HepG2 (cell line): Measurements from ENCODE around the gene ARPC5. TPM values are rescaled to one million over a fixed set of nuclear protein-coding genes. Genes with fewer than 3 reads are reported as not detected.

ENCODE experiments used
- ATAC-seq: fragments of 200-7000 bp; cut with Tn5 transposase; 3 replicates; pipeline ENCODE4 v1.9.1; 2020; ENCODE audit warnings: mild to moderate bottlenecking, moderate library complexity
- Bru-seq: library from RNA; stranded (reverse); fragments of 400-500 nt; gene quantifications from one replicate; lab custom pipeline; 2021; lab: Mats Ljungman, UMichigan
- BruChase-seq, 2 experiments: library from RNA; stranded (reverse); fragments of 400-500 nt; gene quantifications; one replicate each; lab custom pipeline; 2021; lab: Mats Ljungman, UMichigan
- BruUV-seq: library from RNA; stranded (reverse); fragments of 400-500 nt; replicated peaks from 2 replicates; lab custom pipeline; 2021; lab: Mats Ljungman, UMichigan
- CTCF ChIA-PET: fragments of 300-600 bp; formaldehyde crosslinking; extraction: SDS; loops from one replicate; lab custom pipeline; 2021; ENCODE audit warnings: low total read pairs, inconsistent platforms, low intra/inter-chr PET ratio; lab: Yijun Ruan, JAX
- POLR2A ChIA-PET: fragments of 350-600 bp; sonication (Branson Sonifier 250); formaldehyde crosslinking; loops from one replicate; lab custom pipeline; 2020; ENCODE audit warnings: antibody characterized with exemption, inconsistent platforms; lab: Yijun Ruan, JAX
- DNase-seq: peaks from one replicate; pipeline ENCODE4 v3.0.0-alpha.2; 2015; ENCODE audit warnings: low spot score
- FAIRE-seq: peaks from 3 replicates; lab custom pipeline; 2011; peaks lifted over from hg19 to GRCh38; lab: Jason Lieb, UNC
- H2AFZ ChIP-seq: one replicate; pipeline ENCODE4 v1.6.1; 2011; ENCODE audit warnings: low read length, inconsistent platforms
- H3K27ac ChIP-seq: fragments of 300-600 bp; 3 replicates; pipeline ENCODE4 v1.8.0; 2011; ENCODE audit warnings: mixed run types, mild to moderate bottlenecking, mixed read lengths, low read length, inconsistent platforms; ENCODE audit not compliant: insufficient read depth; ENCODE audit errors: extremely low read length
- H3K27me3 ChIP-seq, 2 experiments: fragments of 200-600 bp in 1 of 2; 2 replicates in 1 of 2; 3 replicates in 1 of 2; pipeline versions ENCODE4 v1.6.0 to v1.8.0; 2011; ENCODE audit warnings: low read length in 2 of 2, mild to moderate bottlenecking in 2 of 2, moderate library complexity in 2 of 2, inconsistent platforms in 1 of 2; ENCODE audit not compliant: insufficient read depth in 2 of 2, control insufficient read depth in 1 of 2
- H3K36me3 ChIP-seq, 2 experiments: fragments of 200-600 bp in 1 of 2; replicated peaks in 1 of 2; 2 replicates in 1 of 2; 3 replicates in 1 of 2; pipeline versions ENCODE4 v1.5.1 to v1.8.0; 2011; ENCODE audit warnings: low read length in 2 of 2, inconsistent platforms in 1 of 2; ENCODE audit not compliant: insufficient read depth in 2 of 2, control insufficient read depth in 1 of 2
- H3K4me1 ChIP-seq: 2 replicates; pipeline ENCODE4 v1.5.1; 2012; ENCODE audit warnings: low read length, inconsistent platforms; ENCODE audit not compliant: insufficient read depth
- H3K4me2 ChIP-seq: 2 replicates; pipeline ENCODE4 v1.6.0; 2011; ENCODE audit warnings: low read depth, low read length, inconsistent platforms
- H3K4me3 ChIP-seq, 3 experiments: fragments of 200-600 bp in 1 of 3; sonication (generic), shearing (Covaris generic) in 1 of 3; replicated peaks in 1 of 3; 2 replicates each; pipeline ENCODE4 v1.5.1; 2011 to 2016; ENCODE audit warnings: low read length in 3 of 3, inconsistent platforms in 2 of 3, low read depth in 2 of 3, mild to moderate bottlenecking in 2 of 3, control low read depth in 1 of 3, mixed read lengths in 1 of 3; ENCODE audit not compliant: insufficient read depth in 1 of 3
- H3K79me2 ChIP-seq: one replicate; pipeline ENCODE4 v1.6.1; 2011; ENCODE audit warnings: low read length, inconsistent platforms; ENCODE audit not compliant: insufficient read depth
- H3K9ac ChIP-seq: 2 replicates; pipeline ENCODE4 v1.6.0; 2011; ENCODE audit warnings: mild to moderate bottlenecking, low read depth, low read length, inconsistent platforms; ENCODE audit not compliant: insufficient read depth
- H3K9me3 ChIP-seq: 2 replicates; pipeline ENCODE4 v1.5.1; 2012; ENCODE audit warnings: mild to moderate bottlenecking, low read length
- H4K20me1 ChIP-seq: 2 replicates; pipeline ENCODE4 v1.6.0; 2011; ENCODE audit warnings: inconsistent platforms, mild to moderate bottlenecking, low read length, moderate library complexity; ENCODE audit not compliant: insufficient read depth
- DNMT3B ChIP-seq: conservative IDR thresholded peaks from 2 replicates; pipeline ENCODE4 v1.6.1; 2016; ENCODE audit warnings: missing biosample characterization, control low read depth
- HOXD1 ChIP-seq: sonication (generic); formaldehyde crosslinking; IDR thresholded peaks from 2 replicates; pipeline ENCODE4 v1.5.0; 2020; ENCODE audit warnings: missing genetic modification reagents
- MLLT10 ChIP-seq: sonication (generic); formaldehyde crosslinking; IDR thresholded peaks from 2 replicates; pipeline ENCODE4 v1.4.0; 2020; ENCODE audit warnings: missing genetic modification reagents
- NFYC ChIP-seq: IDR thresholded peaks from 2 replicates; pipeline ENCODE4 v1.6.1; 2016; ENCODE audit warnings: missing genetic modification reagents, missing compliant biosample characterization
- NRL ChIP-seq: sonication (generic); formaldehyde crosslinking; IDR thresholded peaks from 2 replicates; pipeline ENCODE4 v1.5.0; 2020; ENCODE audit warnings: missing genetic modification reagents, mild to moderate bottlenecking, moderate library complexity, borderline replicate concordance
- PCBP1 ChIP-seq: fragments of 200-400 bp; formaldehyde crosslinking; IDR thresholded peaks from 2 replicates; pipeline ENCODE4 v1.6.1; 2017; ENCODE audit warnings: mild to moderate bottlenecking, low read depth, low read length, borderline replicate concordance
- PHF5A ChIP-seq: IDR thresholded peaks from one replicate; pipeline ENCODE4 v1.6.1; 2018; ENCODE audit warnings: low read depth, missing genetic modification reagents; ENCODE audit not compliant: unreplicated experiment
- PHF8 ChIP-seq: sonication (generic); formaldehyde crosslinking; IDR thresholded peaks from 2 replicates; pipeline ENCODE4 v1.5.0; 2020; ENCODE audit warnings: missing genetic modification reagents
- RXRA ChIP-seq: sonication (generic); formaldehyde crosslinking; IDR thresholded peaks from 2 replicates; pipeline ENCODE4 v1.5.1; 2020; ENCODE audit warnings: missing genetic modification reagents
- WGBS: methylation state at CpG from one replicate; pipeline ENCODE4 v1.1.6; 2017; ENCODE audit warnings: low lambda C conversion rate; 5-methylcytosine and 5-hydroxymethylcytosine counted together
- in situ Hi-C: cut with HindIII; loops from 2 replicates; pipeline ENCODE4 v1.10.0; 2017; ENCODE audit warnings: low pct_unique_long_range_greater_than_20kb; ENCODE audit not compliant: extremely low pct_ligation_motif_present
- intact Hi-C: fragments of 100-400 bp; cut with micrococcal nuclease; formaldehyde crosslinking; loops from one replicate; pipeline ENCODE4 v1.10.0; 2022; ENCODE audit not compliant: unreplicated experiment
- long read RNA-seq, 2 experiments: library from RNA in 1 of 2; library from polyadenylated mRNA in 1 of 2; stranded (forward) in 1 of 2; unstranded in 1 of 2; transcript quantifications; one replicate each; pipeline ENCODE4 v2.0.0, GENCODE V29; 2019 to 2022
- polyA minus RNA-seq, 3 experiments: library from RNA; depleted of rRNA, polyadenylated mRNA; stranded (reverse); fragments of >200 nt; gene quantifications; 2 replicates each; pipeline ENCODE4 v1.2.3, GENCODE V29; 2011; ENCODE audit warnings: low replicate concordance in 1 of 3
- polyA plus RNA-seq, 8 experiments: library from polyadenylated mRNA; depleted of rRNA in 3 of 8; stranded (reverse) in 7 of 8; unstranded in 1 of 8; fragments of >200 nt; fragmentation: Illumina TruSeq in 4 of 8; extraction: Trizol in 4 of 8; gene quantifications; 2 replicates each; pipeline versions ENCODE4 v1.2.1 to v1.2.3, GENCODE V29; 2011 to 2016; ENCODE audit warnings: low read depth in 4 of 8, missing spikeins in 1 of 8, mixed read lengths in 1 of 8; ENCODE audit not compliant: insufficient read depth in 1 of 8
- total RNA-seq, 5 experiments: library from RNA; depleted of rRNA; stranded (reverse); fragments of >200 nt; fragmentation: Illumina TruSeq; extraction: Trizol; gene quantifications; 2 replicates each; pipeline ENCODE4 v1.2.3, GENCODE V29; 2016; ENCODE audit warnings: low read depth in 1 of 5
- TF ChIP-seq, protein P1 (sequence below): sonication (generic); formaldehyde crosslinking; IDR thresholded peaks from 2 replicates; pipeline ENCODE4 v1.9.0; 2021; ENCODE audit warnings: missing genetic modification reagents, borderline replicate concordance
- TF ChIP-seq, protein P2 (sequence below): sonication (generic); formaldehyde crosslinking; IDR thresholded peaks from 2 replicates; pipeline ENCODE4 v1.4.0; 2020; ENCODE audit warnings: low read depth, mild to moderate bottlenecking, missing genetic modification reagents
- TF ChIP-seq, protein P3 (sequence below): IDR thresholded peaks from 2 replicates; pipeline ENCODE4 v1.6.1; 2016; ENCODE audit warnings: low read depth

Gene ARPC5
- 106 and 148 TPM in 2 replicates for total RNA-seq (2016; rRNA removed; fragmentation: Illumina TruSeq; extraction: Trizol)
- total RNA-seq (2016; cell fraction: cytosol; rRNA removed; fragmentation: Illumina TruSeq; extraction: Trizol; ENCODE audit: low read depth): 8.0 and 11.5 TPM in 2 replicates
- 110 and 163 TPM in 2 replicates for total RNA-seq (2016; cell fraction: insoluble cytoplasmic fraction; rRNA removed; fragmentation: Illumina TruSeq; extraction: Trizol)
- 39.6 and 47.2 TPM in 2 replicates for total RNA-seq (2016; cell fraction: membrane; rRNA removed; fragmentation: Illumina TruSeq; extraction: Trizol)
- 45.8 TPM in 2 replicates for total RNA-seq (2016; cell fraction: nucleus; rRNA removed; fragmentation: Illumina TruSeq; extraction: Trizol)
- 40.1 and 48.4 TPM in 2 replicates for polyA plus RNA-seq (2011; rRNA removed)
- 21.1 and 33.4 TPM in 2 replicates for polyA plus RNA-seq (2011; cell fraction: cytosol; rRNA removed)
- polyA plus RNA-seq (2011; cell fraction: nucleus; rRNA removed): 7.7 and 10.0 TPM in 2 replicates
- polyA plus RNA-seq (2012): 50.2 and 53.9 TPM in 2 replicates
- polyA plus RNA-seq (2016; cell fraction: cytosol; fragmentation: Illumina TruSeq; extraction: Trizol; ENCODE audit: low read depth): 8.8 and 9.5 TPM in 2 replicates
- polyA plus RNA-seq (2016; cell fraction: insoluble cytoplasmic fraction; fragmentation: Illumina TruSeq; extraction: Trizol; ENCODE audit: low read depth): 146 and 157 TPM in 2 replicates
- polyA plus RNA-seq (2016; cell fraction: membrane; fragmentation: Illumina TruSeq; extraction: Trizol; ENCODE audit: low read depth): 29.5 and 30.2 TPM in 2 replicates
- polyA plus RNA-seq (2016; cell fraction: nucleus; fragmentation: Illumina TruSeq; extraction: Trizol; ENCODE audit: insufficient read depth, low read depth): 58.8 and 62.7 TPM in 2 replicates
- polyA minus RNA-seq (2011; rRNA and poly(A)+ RNA removed; ENCODE audit: low replicate concordance): 16.7 and 70.1 TPM in 2 replicates
- polyA minus RNA-seq (2011; cell fraction: cytosol; rRNA and poly(A)+ RNA removed): 28.3 and 29.7 TPM in 2 replicates
- polyA minus RNA-seq (2011; cell fraction: nucleus; rRNA and poly(A)+ RNA removed): 44.3 and 44.4 TPM in 2 replicates
- percentile 85 among the genes with signal in this experiment for Bru-seq, nascent RNA
- percentile 92 among the genes with signal in this experiment for BruChase-seq, experiment 1, labeled RNA remaining after a 6-hour chase
- percentile 85 among the genes with signal in this experiment for BruChase-seq, experiment 2, labeled RNA remaining after a 2-hour chase
- long read RNA-seq, experiment 1, full-length matches to known transcripts: 114 of 120 reads
- long read RNA-seq, experiment 1, partial matches to known transcripts: 4 of 120 reads
- long read RNA-seq, experiment 1, other reads (novel, unspliced or antisense): 2 of 120 reads
- long read RNA-seq, experiment 2, full-length matches to known transcripts: 42 of 126 reads
- long read RNA-seq, experiment 2, partial matches to known transcripts: 84 of 126 reads
- long read RNA-seq, experiment 2, other reads (novel, unspliced or antisense): 0 of 126 reads

DNA sequence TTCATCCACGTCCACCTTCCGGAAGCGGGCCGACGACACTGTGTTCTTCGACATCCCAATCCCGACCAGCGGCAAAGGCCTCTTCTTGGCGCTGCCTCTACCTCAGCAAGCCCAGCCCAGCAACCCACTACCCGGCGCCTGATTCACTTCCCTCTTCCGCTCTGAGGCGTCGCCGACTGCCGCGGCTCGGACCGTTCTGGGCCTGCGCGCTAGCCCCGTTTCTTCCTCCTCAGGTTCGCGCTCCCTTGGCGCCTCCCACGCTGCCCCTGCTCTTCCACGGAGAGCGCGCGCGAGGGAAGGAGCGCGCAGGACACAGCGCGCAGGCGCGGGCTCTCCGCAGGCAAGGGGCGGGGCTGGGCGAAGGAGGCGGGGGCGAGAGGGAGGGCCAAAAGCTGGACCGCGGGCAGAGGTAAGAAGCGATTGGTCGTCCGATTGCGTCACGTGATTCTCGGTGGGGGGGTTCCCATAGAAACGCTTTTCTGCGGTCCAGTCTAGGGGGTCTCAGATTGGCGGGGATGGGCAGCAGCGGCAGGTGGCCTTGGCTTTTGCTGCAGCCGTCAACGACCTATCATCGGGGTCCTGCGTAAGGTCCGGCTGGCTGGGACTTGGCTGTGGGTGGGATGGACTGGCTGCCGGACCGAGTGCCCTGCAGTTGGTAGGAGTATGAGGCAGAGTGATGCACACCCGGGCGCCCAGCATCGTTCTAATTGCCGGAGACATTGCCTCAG is at the start of gene ARPC5:
Gene ARPC5, minus strand, starts transcription at position 178 of the 728 bp plus-strand sequence. Its CDS starts 124 bp downstream, at position 54.
- Histone ChIP-seq H4K20me1 (peaks cover 2% of the 10 kb centered on the region; the same call in 1 of the 2 replicates), H3K4me2 (peak within 1 kb of the TSS; percentile 79), H3K9me3 (no peaks in the 10 kb centered on the region), H3K27me3 (no peaks in the 10 kb centered on the region), H3K79me2 (peaks cover 43% of the 10 kb centered on the region), H3K27ac (peak within 1 kb of the TSS; percentile 84), H2AFZ (peak within 1 kb of the TSS; percentile 97), H3K4me1 (peaks cover 73% of the 10 kb centered on the region), H3K36me3 (peaks cover under 1 to 1% of the 10 kb centered on the region in 2 experiments; a peak in 1 of 5 replicates), H3K4me3 (peak within 1 kb of the TSS; percentile 89 to 97 (median 91)), H3K9ac (peak within 1 kb of the TSS; percentile 91)
- peak; percentile 90 for ATAC-seq
- under 1% methylated on average over 15 of the region's 65 CpGs for WGBS
- peak; percentile 90 for DNase-seq
- FAIRE-seq: no peak
- BruUV-seq: no TSS peak
- intact Hi-C loops: loop anchor here (5.0 to 10.0 kb wide), 4 partner anchors 49 to 282 kb away; partner anchors contain the start of gene SMG7
- ChIA-PET CTCF (no interaction called here), POLR2A (no interaction called here)
- in situ Hi-C loops: no loop called here
- TF ChIP-seq, protein P1, sequence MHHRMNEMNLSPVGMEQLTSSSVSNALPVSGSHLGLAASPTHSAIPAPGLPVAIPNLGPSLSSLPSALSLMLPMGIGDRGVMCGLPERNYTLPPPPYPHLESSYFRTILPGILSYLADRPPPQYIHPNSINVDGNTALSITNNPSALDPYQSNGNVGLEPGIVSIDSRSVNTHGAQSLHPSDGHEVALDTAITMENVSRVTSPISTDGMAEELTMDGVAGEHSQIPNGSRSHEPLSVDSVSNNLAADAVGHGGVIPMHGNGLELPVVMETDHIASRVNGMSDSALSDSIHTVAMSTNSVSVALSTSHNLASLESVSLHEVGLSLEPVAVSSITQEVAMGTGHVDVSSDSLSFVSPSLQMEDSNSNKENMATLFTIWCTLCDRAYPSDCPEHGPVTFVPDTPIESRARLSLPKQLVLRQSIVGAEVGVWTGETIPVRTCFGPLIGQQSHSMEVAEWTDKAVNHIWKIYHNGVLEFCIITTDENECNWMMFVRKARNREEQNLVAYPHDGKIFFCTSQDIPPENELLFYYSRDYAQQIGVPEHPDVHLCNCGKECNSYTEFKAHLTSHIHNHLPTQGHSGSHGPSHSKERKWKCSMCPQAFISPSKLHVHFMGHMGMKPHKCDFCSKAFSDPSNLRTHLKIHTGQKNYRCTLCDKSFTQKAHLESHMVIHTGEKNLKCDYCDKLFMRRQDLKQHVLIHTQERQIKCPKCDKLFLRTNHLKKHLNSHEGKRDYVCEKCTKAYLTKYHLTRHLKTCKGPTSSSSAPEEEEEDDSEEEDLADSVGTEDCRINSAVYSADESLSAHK (CRISPR knock-in tag): no peak
- TF ChIP-seq, protein P2, sequence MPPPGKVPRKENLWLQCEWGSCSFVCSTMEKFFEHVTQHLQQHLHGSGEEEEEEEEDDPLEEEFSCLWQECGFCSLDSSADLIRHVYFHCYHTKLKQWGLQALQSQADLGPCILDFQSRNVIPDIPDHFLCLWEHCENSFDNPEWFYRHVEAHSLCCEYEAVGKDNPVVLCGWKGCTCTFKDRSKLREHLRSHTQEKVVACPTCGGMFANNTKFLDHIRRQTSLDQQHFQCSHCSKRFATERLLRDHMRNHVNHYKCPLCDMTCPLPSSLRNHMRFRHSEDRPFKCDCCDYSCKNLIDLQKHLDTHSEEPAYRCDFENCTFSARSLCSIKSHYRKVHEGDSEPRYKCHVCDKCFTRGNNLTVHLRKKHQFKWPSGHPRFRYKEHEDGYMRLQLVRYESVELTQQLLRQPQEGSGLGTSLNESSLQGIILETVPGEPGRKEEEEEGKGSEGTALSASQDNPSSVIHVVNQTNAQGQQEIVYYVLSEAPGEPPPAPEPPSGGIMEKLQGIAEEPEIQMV (CRISPR knock-in tag): peak; percentile 46; the same call in 1 of the 2 replicates
- TF ChIP-seq MLLT10 (CRISPR knock-in tag) (no peak), PCBP1 (peak; percentile 26; the same call in 1 of the 2 replicates), RXRA (no peak; the same call in 1 of the 2 replicates), PHF5A (no peak), HOXD1 (CRISPR knock-in tag) (0 out of 2 replicates have a peak, but pooled peaks have one; percentile 1), DNMT3B (CRISPR knock-in tag) (no peak), NRL (CRISPR knock-in tag) (peak; percentile 28; the same call in 1 of the 2 replicates), NFYC (CRISPR knock-in tag) (peak; percentile 72), PHF8 (CRISPR knock-in tag) (peak; percentile 89)
- TF ChIP-seq, protein P3, sequence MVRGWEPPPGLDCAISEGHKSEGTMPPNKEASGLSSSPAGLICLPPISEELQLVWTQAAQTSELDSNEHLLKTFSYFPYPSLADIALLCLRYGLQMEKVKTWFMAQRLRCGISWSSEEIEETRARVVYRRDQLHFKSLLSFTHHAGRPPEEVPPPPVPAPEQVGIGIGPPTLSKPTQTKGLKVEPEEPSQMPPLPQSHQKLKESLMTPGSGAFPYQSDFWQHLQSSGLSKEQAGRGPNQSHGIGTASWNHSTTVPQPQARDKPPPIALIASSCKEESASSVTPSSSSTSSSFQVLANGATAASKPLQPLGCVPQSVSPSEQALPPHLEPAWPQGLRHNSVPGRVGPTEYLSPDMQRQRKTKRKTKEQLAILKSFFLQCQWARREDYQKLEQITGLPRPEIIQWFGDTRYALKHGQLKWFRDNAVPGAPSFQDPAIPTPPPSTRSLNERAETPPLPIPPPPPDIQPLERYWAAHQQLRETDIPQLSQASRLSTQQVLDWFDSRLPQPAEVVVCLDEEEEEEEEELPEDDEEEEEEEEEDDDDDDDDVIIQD (CRISPR knock-in tag): peak; percentile 80
